HG03064 (cell line): ENCODE results near the gene MYL9.
"Not testable (repeated sequence)": the region's sequence is repeated elsewhere in the genome, so short reads cannot be mapped to it uniquely, and the experiment has no call there.

ENCODE experiments used
- ATAC-seq: cut with Tn5 transposase; IDR thresholded peaks from one replicate; pipeline ENCODE4 v1.9.1; 2021; ENCODE audit warnings: low read depth; ENCODE audit not compliant: unreplicated experiment

The MYL9 gene

DNA sequence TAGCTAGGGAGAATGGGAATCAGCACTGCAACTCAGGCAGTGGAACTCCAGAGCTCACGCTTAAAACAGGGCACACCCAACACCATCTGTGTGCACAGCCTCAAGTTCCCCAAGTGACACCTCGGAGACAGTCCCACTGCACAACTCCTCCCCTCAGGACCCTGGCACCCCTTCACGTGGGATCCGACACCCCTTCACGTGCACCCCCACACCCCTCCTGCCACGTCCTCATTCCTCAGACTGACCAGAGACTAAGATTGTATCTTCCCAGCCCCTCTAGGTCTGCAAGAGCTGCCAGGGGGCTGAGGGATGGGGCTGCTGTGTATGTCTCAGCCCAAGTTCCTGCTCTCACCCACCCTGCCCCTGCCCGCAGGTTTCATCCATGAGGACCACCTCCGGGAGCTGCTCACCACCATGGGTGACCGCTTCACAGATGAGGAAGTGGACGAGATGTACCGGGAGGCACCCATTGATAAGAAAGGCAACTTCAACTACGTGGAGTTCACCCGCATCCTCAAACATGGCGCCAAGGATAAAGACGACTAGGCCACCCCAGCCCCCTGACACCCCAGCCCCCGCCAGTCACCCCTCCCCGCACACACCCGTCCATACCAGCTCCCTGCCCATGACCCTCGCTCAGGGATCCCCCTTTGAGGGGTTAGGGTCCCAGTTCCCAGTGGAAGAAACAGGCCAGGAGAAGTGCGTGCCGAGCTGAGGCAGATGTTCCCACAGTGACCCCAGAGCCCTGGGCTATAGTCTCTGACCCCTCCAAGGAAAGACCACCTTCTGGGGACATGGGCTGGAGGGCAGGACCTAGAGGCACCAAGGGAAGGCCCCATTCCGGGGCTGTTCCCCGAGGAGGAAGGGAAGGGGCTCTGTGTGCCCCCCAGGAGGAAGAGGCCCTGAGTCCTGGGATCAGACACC, 7.6 kb downstream of the MYL9 start:
- no peak for ATAC-seq

DNA sequence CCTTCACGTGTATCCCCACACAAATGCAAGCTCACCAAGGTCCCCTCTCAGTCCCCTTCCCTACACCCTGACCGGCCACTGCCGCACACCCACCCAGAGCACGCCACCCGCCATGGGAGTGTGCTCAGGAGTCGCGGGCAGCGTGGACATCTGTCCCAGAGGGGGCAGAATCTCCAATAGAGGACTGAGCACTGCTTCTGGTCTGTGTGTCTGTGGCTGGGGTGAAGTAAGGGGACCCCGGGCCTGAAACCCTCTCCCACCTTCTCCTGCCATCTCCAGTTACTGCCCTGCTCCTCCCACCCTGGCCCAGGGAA, 8.3 kb downstream of the MYL9 start:
- no peak for ATAC-seq

DNA sequence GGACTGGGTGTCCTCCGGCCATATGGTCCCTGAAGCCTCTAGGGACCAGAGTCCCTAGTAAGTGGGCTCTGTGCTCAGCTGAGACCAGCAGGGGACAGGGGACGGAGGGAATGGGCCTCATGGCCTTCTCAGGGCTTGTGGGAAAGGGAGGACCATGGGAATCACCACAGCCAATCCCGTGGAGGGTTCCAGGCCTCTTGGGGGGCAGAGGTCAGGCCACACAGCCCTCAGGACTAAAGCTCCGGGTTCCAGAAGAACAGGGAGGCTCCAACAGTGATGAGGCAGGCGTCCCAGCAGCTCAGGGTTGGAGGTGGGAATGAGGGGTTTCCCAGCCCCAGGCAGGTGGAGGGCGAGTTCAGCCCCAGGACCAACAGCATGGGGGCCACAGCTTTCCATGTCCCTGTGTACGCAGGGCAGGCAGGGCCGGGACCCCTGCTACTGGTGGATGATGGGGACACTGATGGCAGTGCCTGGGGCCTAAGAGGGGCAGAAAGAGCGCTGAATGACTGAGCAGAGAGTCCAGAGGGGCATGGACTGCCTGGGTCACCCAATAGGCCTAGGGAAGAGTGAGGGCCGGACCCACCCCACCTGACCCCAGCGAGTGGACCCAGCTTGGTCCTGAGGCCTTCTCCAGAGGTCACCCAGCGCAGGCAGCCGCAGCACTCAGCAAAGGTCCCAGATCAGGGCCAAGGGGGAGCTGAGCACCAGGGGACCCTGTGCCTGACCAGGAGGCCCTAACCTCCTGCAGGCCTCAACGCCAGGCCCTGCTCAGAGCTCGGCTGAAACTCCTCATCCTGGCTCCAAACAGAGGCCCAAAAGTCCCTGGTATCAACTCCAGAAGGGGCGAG, 8.8 kb downstream of the MYL9 start:
- ATAC-seq: no peak

- no peak for ATAC-seq
These were observed 9.5 kb downstream of the MYL9 start for GRCh38 chr20:36550790-36551299.

DNA sequence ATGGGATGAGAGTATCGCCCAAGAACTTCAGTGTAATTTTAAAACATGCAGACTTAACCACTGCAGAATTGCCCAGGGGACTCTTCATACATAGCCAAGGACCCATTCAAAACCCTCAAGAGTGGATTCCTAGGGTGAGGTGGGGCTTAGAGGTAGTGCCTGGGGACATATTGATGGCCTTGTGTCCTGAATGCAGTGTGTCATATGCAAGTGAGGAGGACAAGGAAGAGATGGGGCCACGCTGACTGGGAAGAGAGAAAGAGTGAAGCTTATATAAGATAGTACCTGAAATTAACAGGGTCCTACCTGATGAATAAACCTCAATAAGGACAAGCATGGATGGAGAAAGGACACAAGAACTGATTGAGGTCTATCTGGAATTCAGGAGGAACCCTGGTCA, 13.9 kb downstream of the MYL9 start:
- ATAC-seq: no peak

- no peak for ATAC-seq
These were observed 21.4 kb downstream of the MYL9 start for GRCh38 chr20:36562724-36563123.

DNA sequence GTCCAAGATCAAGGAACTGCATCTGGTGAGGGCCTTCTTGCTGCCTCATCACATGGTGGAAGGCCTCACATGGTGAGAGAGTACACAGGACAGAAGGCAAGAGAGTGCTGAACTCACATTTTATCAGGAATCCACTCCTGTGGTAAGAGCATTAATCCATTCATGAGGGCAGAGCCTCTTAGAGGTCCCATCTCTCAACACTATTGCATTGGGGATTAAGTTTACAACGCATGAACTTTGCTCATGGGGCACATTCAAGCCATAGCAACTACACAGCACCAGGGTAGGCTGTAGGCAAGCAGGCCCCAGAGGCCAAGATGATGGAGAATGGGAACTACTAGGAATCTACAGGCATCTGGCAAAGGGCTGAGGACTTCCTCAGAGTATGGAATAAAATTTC, 22.1 kb downstream of the MYL9 start:
- no peak for ATAC-seq

- not testable (repeated sequence) for ATAC-seq
These were observed 22.9 kb downstream of the MYL9 start for GRCh38 chr20:36564078-36564725.

GRCh38 chr20:36564726-36565121, 23.4 kb downstream of the MYL9 start:
- ATAC-seq: not testable (repeated sequence)

- no peak for ATAC-seq
These were observed 24.2 kb downstream of the MYL9 start for GRCh38 chr20:36565520-36565919.

GRCh38 chr20:36569847-36570429, 28.6 kb downstream of the MYL9 start:
- no peak for ATAC-seq

GRCh38 chr20:36571564-36572504, 30.5 kb downstream of the MYL9 start:
- ATAC-seq: no peak

GRCh38 chr20:36572701-36573102, 31.4 kb downstream of the MYL9 start:
- ATAC-seq: peak; percentile 11

DNA sequence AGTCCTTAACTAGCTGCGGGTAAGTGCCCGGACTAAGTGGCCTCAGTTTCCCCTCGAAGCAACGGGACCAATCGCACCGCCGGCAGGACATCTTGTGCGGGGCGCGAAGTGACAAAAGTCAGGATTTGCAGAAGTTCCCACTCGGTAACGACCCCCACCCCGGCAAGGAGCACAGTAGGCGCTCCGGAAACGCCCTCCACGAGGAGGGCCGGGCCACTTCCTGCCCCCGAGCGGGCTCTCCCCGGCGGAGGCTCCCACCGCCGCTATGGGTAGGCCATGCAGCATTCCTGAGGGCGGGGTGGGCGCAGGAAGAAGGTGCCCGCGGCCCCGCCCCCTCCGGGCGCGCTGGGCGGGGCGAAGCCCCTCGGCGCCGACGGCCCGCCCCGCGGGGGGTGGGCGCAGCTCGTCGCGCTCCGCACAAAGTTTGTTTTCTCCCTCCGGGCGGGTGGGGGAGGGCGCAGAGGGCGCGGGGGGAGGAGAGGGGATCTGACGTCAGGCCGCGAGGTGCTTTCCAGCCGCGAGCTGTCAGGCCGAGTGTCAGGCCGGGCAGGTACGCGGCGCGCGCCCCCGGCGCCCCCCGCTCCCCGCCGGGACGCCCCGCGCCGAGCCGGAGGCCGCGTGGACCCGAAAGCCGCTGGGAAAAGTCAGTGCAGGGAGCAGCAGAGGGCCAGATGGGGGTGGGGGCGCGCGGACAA, 31.9 kb downstream of the MYL9 start, which contains the start of gene TGIF2:
Gene TGIF2, plus strand, starts transcription at position 495 of the 695 bp plus-strand sequence. CDS start 5,178 bp downstream, outside the sequence.
- ATAC-seq: peak; percentile 55

DNA sequence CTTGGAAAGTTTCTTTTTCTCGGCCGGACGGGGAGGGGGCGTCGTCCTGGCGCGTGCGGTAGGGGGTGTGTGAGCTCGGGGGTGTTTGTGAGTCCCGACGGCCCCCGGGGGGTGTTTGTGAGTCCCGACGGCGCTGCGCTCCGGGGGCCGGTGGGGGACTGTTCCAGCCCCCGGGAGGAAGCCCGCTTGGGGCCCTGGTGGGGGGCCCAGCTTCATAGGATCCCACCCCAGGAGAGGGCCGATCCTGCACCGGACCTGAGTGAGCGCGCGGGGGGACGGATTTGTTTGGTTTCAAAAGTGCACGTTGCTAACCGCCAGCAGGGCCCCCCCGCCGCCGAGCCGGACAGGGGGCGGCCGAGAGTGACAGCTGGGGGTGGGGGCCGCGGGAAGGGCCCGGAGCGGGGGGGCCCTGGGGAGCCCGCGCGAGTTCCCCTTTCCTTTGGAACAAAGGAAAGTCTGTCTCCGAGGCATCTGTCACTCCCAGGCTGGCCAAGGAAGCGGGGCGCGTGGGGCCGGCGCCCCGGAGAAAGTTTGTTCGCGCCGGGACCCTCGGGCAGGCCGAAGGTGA, 32.6 kb downstream of the MYL9 start:
- ATAC-seq: no peak

GRCh38 chr20:36574366-36575135, 33.2 kb downstream of the MYL9 start:
- ATAC-seq: no peak

- ATAC-seq: no peak
These were observed 34.7 kb downstream of the MYL9 start for GRCh38 chr20:36576081-36576445.
